Upper lobe of left lung (tissue), 4 donors: Measurements from ENCODE around the gene TRIM9.

Experiments
- EP300 ChIP-seq, 4 donors: sonication (generic); formaldehyde crosslinking; IDR thresholded peaks; one replicate each; pipeline ENCODE4 v1.5.1; 2017; ENCODE audit warnings: antibody characterized with exemption in 4 of 4, control low read depth in 2 of 4
- TF ChIP-seq, protein P1 (sequence below), 6 experiments: fragments of 450-650 bp in 4 of 6; fragments of 200-600 bp in 2 of 6; sonication (generic) in 2 of 6; IDR thresholded peaks; one replicate each; pipeline ENCODE4 v1.5.1; 2016 to 2019; ENCODE audit warnings: antibody characterized with exemption in 6 of 6

DNA sequence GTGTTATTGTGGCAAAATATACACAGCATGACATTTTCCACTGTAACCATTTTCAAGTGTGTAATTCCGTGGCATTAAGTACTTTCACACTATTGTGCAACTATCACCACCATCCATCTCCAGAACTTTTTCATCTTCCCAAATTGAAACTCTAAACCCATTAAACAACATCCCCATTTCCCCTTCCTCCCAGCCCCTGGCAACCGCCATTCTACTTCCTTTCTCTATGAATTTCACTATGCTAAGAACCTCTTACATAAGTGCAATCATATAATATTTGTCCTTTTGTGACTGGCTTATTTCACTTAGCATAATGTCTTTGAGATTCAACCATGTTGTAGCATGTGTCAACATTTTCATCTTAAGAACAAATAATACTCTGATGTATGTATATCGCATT, 82.8 kb downstream of the TRIM9 start:
- no peak for TF ChIP-seq EP300 (IDR thresholded peaks at IDR 0.05)
- TF ChIP-seq, protein P1, sequence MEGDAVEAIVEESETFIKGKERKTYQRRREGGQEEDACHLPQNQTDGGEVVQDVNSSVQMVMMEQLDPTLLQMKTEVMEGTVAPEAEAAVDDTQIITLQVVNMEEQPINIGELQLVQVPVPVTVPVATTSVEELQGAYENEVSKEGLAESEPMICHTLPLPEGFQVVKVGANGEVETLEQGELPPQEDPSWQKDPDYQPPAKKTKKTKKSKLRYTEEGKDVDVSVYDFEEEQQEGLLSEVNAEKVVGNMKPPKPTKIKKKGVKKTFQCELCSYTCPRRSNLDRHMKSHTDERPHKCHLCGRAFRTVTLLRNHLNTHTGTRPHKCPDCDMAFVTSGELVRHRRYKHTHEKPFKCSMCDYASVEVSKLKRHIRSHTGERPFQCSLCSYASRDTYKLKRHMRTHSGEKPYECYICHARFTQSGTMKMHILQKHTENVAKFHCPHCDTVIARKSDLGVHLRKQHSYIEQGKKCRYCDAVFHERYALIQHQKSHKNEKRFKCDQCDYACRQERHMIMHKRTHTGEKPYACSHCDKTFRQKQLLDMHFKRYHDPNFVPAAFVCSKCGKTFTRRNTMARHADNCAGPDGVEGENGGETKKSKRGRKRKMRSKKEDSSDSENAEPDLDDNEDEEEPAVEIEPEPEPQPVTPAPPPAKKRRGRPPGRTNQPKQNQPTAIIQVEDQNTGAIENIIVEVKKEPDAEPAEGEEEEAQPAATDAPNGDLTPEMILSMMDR (IDR thresholded peaks at IDR 0.05) = no peak
